IMR-90 (cell line): ENCODE results near the gene RIC8B.

ENCODE experiments used
- CTCF ChIP-seq: conservative IDR thresholded peaks from 2 replicates; pipeline ENCODE4 v1.5.1; 2012; ENCODE audit warnings: mild to moderate bottlenecking, low read depth, low read length, improper control_type of control experiment
- POLR2A ChIP-seq: IDR thresholded peaks from 2 replicates; pipeline ENCODE4 v1.6.1; 2012; ENCODE audit warnings: mild to moderate bottlenecking, low read depth, low read length
- SMC3 ChIP-seq: fragments of 150-350 bp; IDR thresholded peaks from 2 replicates; pipeline ENCODE4 v1.6.1; 2016; ENCODE audit warnings: low read depth, mild to moderate bottlenecking, antibody characterized with exemption, low read length, moderate library complexity

- TF ChIP-seq POLR2A (no peak), CTCF (peak; percentile 81), SMC3 (peak; percentile 81)
Measured at GRCh38 chr12:106919910-106920544, 145.5 kb downstream of the RIC8B start.
